Parathyroid adenoma (tissue), 2 donors: Measurements from ENCODE around the gene RCOR1.

Source experiments
- H2AFZ ChIP-seq: fragments of 300-600 bp; sonication (generic); one replicate; pipeline ENCODE4 v1.7.0; 2017; ENCODE audit warnings: antibody characterized with exemption, mild to moderate bottlenecking
- H3K27ac ChIP-seq: fragments of 300-600 bp; sonication (generic); one replicate; pipeline ENCODE4 v1.7.0; 2017
- H3K27me3 ChIP-seq: fragments of 300-600 bp; sonication (generic); one replicate; pipeline ENCODE4 v1.7.0; 2017; ENCODE audit warnings: low read length; ENCODE audit not compliant: control insufficient read depth, insufficient read depth
- H3K36me3 ChIP-seq: fragments of 300-600 bp; sonication (generic); one replicate; pipeline ENCODE4 v1.7.0; 2017; ENCODE audit warnings: low read length; ENCODE audit not compliant: control insufficient read depth, insufficient read depth
- H3K4me1 ChIP-seq: fragments of 300-600 bp; sonication (generic); one replicate; pipeline ENCODE4 v1.7.0; 2017; ENCODE audit warnings: control low read depth
- H3K4me2 ChIP-seq: fragments of 300-600 bp; sonication (generic); one replicate; pipeline ENCODE4 v1.7.0; 2017; ENCODE audit warnings: low read length
- H3K4me3 ChIP-seq: fragments of 300-600 bp; sonication (generic); one replicate; pipeline ENCODE4 v1.7.0; 2017; ENCODE audit warnings: low read depth, low read length
- H3K79me2 ChIP-seq: fragments of 300-600 bp; sonication (generic); one replicate; pipeline ENCODE4 v1.7.0; 2017; ENCODE audit warnings: control low read depth
- H3K9ac ChIP-seq: fragments of 300-600 bp; sonication (generic); one replicate; pipeline ENCODE4 v1.7.0; 2017; ENCODE audit warnings: mild to moderate bottlenecking
- H3K9me3 ChIP-seq: fragments of 300-600 bp; sonication (generic); one replicate; pipeline ENCODE4 v1.7.0; 2017; ENCODE audit warnings: low read length; ENCODE audit not compliant: control insufficient read depth
- TF ChIP-seq, protein P1 (sequence below): fragments of 300-600 bp; sonication (generic); IDR thresholded peaks from one replicate; pipeline ENCODE4 v1.7.0; 2017; ENCODE audit warnings: antibody characterized with exemption, mild to moderate bottlenecking
- donor health status: primary hyperparathyroidism.

RCOR1 gene

DNA sequence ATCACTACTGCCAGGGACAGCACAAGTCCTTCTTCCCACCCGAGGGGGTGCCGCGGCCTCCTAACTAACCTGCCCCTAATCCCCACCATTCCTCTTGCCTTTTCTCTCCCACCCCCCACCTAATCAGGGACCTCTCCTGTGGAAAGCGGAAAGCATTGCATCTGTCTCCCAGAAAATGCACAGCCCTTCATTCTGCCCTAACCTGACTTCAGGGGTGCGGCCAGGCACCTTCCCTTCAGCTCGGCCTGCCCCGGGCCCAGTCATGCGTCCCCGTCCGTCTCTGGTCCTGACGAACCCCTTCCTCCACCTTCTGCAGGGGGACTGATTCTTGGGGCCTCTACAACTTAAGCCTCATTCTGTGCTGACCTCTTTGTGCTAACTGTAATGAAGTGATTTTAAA lies 140.9 kb downstream of the RCOR1 start:
- no peaks in the 10 kb centered on the region for H3K36me3 ChIP-seq

DNA sequence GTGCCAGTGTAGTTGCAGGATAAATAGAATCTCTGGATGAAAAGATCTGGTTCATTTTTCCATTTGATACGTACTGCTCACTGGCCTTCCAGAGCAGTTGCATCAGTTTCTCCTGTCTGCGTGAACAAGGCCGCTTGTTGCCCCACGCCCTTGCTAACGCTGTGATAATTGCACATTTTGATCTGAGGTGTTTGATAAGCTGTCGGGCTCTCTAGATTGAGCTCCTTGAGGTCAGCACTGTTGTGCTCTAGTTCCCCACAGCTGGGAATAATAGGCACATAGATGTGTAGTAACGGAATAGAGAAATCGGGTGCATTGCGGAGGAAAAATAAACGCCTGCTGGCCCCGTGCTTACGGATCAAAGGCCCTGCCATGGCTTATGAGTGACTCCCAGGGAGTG lies 142.0 kb downstream of the RCOR1 start:
- no peak overlapping the region for H2AFZ ChIP-seq
- H3K9me3 ChIP-seq = no peaks in the 10 kb centered on the region
- no peak overlapping the region for H3K4me3 ChIP-seq
- H3K36me3 ChIP-seq = no peaks in the 10 kb centered on the region
- H3K27me3 ChIP-seq = no peaks in the 10 kb centered on the region
- H3K27ac ChIP-seq = no peak overlapping the region
- no peaks in the 10 kb centered on the region for H3K79me2 ChIP-seq
- TF ChIP-seq, protein P1, sequence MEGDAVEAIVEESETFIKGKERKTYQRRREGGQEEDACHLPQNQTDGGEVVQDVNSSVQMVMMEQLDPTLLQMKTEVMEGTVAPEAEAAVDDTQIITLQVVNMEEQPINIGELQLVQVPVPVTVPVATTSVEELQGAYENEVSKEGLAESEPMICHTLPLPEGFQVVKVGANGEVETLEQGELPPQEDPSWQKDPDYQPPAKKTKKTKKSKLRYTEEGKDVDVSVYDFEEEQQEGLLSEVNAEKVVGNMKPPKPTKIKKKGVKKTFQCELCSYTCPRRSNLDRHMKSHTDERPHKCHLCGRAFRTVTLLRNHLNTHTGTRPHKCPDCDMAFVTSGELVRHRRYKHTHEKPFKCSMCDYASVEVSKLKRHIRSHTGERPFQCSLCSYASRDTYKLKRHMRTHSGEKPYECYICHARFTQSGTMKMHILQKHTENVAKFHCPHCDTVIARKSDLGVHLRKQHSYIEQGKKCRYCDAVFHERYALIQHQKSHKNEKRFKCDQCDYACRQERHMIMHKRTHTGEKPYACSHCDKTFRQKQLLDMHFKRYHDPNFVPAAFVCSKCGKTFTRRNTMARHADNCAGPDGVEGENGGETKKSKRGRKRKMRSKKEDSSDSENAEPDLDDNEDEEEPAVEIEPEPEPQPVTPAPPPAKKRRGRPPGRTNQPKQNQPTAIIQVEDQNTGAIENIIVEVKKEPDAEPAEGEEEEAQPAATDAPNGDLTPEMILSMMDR = no peak
- no peak overlapping the region for H3K9ac ChIP-seq
- H3K4me1 ChIP-seq = no peaks in the 10 kb centered on the region
- no peak overlapping the region for H3K4me2 ChIP-seq

More for the DNA sequence above, 140.9 kb downstream of the RCOR1 start:
- no peak overlapping the region for H3K9ac ChIP-seq
- H3K9me3 ChIP-seq = no peaks in the 10 kb centered on the region
- H3K79me2 ChIP-seq = no peaks in the 10 kb centered on the region
- no peak overlapping the region for H3K27ac ChIP-seq
- no peak overlapping the region for H3K4me3 ChIP-seq
- H3K27me3 ChIP-seq = no peaks in the 10 kb centered on the region
- no peak overlapping the region for H3K4me2 ChIP-seq
- H2AFZ ChIP-seq = no peak overlapping the region
- TF ChIP-seq, protein P1 = no peak
- H3K4me1 ChIP-seq = no peaks in the 10 kb centered on the region

DNA sequence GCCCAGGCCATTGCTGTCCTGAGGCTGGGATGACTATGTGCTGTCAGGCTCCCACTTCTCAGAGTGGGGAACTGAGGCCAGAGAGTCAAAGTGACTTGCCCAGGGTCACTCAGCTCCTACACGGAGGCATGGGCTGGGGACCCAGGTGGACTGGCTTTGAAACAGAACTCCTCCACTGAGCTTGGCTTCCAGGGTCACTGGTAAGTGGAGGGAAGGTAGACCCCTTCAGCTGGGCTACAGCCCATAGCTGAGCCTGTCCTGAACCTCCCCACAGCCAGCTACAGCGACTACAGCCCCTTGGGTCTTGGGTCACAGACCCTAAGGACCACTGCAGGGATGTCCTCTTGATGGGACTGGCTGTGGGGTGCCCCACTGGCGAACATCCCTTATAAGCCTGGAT lies 144.5 kb downstream of the RCOR1 start:
- Histone ChIP-seq H3K36me3 (no peaks in the 10 kb centered on the region), H3K27me3 (no peaks in the 10 kb centered on the region), H3K4me1 (no peaks in the 10 kb centered on the region), H3K9ac (no peak overlapping the region), H3K9me3 (no peaks in the 10 kb centered on the region), H3K27ac (no peak overlapping the region), H3K79me2 (no peaks in the 10 kb centered on the region), H3K4me2 (no peak overlapping the region), H3K4me3 (no peak overlapping the region), H2AFZ (no peak overlapping the region)
- TF ChIP-seq, protein P1 = no peak

DNA sequence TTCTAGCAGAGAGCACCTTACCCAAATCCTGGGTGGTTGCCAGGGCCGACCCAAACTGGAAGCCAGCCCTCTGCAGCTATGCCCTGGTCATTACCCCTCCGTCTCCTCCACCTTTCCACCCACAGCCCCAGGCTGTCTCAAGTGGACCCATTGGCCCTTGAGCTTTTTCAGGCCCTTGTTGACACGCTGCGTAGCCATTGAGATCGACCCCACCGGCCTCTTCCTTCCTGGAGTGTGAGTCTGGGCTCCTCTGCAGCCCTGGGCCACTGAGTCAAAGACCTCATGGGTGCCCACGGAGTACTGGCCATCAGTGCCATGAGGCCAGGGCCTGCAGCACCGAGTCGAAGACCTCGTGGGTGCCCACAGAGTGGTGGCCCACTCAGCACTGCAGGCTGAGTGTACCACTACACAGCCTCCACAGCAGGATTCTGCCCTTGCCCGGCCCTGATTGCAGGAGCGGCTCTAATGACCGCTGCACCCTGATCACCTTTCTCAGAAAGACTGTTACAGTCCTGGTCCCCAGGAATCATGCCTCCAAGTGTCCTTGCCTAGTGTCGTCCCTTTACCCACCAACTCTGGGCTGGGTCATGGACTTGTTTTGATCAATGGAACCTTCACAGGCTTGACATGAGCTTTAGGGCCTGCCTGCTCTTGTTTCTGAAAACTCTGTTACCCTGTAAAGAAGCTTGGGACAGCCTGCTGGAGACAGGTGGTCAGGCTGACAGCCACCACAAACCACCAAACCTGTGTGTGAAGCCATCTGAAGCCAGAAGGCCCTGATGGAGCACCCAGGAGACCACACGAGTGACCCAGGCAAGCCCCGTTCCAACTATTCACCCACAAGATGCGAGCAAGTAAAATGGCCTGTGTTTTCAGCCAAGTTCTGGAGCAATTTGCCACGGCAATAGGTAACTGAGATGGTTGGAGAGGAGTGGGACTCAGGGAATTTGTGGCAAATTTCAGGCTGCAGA lies 145.2 kb downstream of the RCOR1 start:
- H3K9ac ChIP-seq = no peak overlapping the region
- no peaks in the 10 kb centered on the region for H3K9me3 ChIP-seq
- H3K4me2 ChIP-seq = no peak overlapping the region
- no peak overlapping the region for H3K4me3 ChIP-seq
- H3K27ac ChIP-seq = no peak overlapping the region
- no peaks in the 10 kb centered on the region for H3K27me3 ChIP-seq
- no peaks in the 10 kb centered on the region for H3K36me3 ChIP-seq
- no peaks in the 10 kb centered on the region for H3K4me1 ChIP-seq
- no peaks in the 10 kb centered on the region for H3K79me2 ChIP-seq
- TF ChIP-seq, protein P1 = no peak
- H2AFZ ChIP-seq = no peak overlapping the region
